Measurements from ENCODE around the gene ANKRD11. TPM values are rescaled to one million over a fixed set of nuclear protein-coding genes. Genes with fewer than 3 reads are reported as not detected.

Gene ANKRD11
- total RNA-seq, 4 donors from 2014 or later: 75.6 to 183 (median 108) TPM

GRCh38 chr16:89417352-89417751, 73.0 kb downstream of the ANKRD11 start:
- intact Hi-C loops (cut with DNase I; ENCODE audit: low total_unique reads): no loop called here
- no peak for DNase-seq (ENCODE audit: low spot score in 2 of 2)
- WGBS, 2 donors: 44 to 52% methylated on average over 7 of the region's 7 CpGs

GRCh38 chr16:89413811-89414585, 76.4 kb downstream of the ANKRD11 start:
- TF ChIP-seq POLR2A (IDR thresholded peaks at IDR 0.05) (no peak), CTCF (IDR thresholded peaks at IDR 0.05) (no peak)
- WGBS, 2 donors: 82 to 84% methylated on average over 20 of the region's 20 CpGs
- no peak for DNase-seq (ENCODE audit: low spot score in 2 of 2)
- intact Hi-C loops (cut with DNase I; ENCODE audit: low total_unique reads): no loop called here
- H3K4me3 ChIP-seq (ENCODE audit: low read depth, poor library complexity, severe bottlenecking): no peak overlapping the region

More at GRCh38 chr16:89417352-89417751, 73.0 kb downstream of the ANKRD11 start:
- H3K4me3 ChIP-seq (ENCODE audit: low read depth, poor library complexity, severe bottlenecking): no peak overlapping the region
- TF ChIP-seq CTCF (IDR thresholded peaks at IDR 0.05) (no peak), POLR2A (IDR thresholded peaks at IDR 0.05) (no peak)

- no peak for DNase-seq (ENCODE audit: low spot score in 2 of 2)
- WGBS, 2 donors: 51 to 65% methylated on average over 4 of the region's 4 CpGs
- TF ChIP-seq POLR2A (IDR thresholded peaks at IDR 0.05) (no peak), CTCF (IDR thresholded peaks at IDR 0.05) (no peak)
- intact Hi-C loops (cut with DNase I; ENCODE audit: low total_unique reads): no loop called here
- H3K4me3 ChIP-seq (ENCODE audit: low read depth, poor library complexity, severe bottlenecking): no peak overlapping the region
Observed at GRCh38 chr16:89412811-89413210, 77.5 kb downstream of the ANKRD11 start.

- H3K4me3 ChIP-seq (ENCODE audit: low read depth, poor library complexity, severe bottlenecking): no peak overlapping the region
- DNase-seq (ENCODE audit: low spot score in 2 of 2): no peak
- 58 to 62% methylated on average over 10 of the region's 10 CpGs for WGBS, 2 donors
- TF ChIP-seq CTCF (IDR thresholded peaks at IDR 0.05) (no peak), POLR2A (IDR thresholded peaks at IDR 0.05) (no peak)
- intact Hi-C loops (cut with DNase I; ENCODE audit: low total_unique reads): no loop called here
Observed at GRCh38 chr16:89411335-89411850, 79.0 kb downstream of the ANKRD11 start.

- intact Hi-C loops (cut with DNase I; ENCODE audit: low total_unique reads): no loop called here
- no peak for TF ChIP-seq POLR2A (IDR thresholded peaks at IDR 0.05)
- TF ChIP-seq CTCF (IDR thresholded peaks at IDR 0.05): no peak
- H3K4me3 ChIP-seq (ENCODE audit: low read depth, poor library complexity, severe bottlenecking): no peak overlapping the region
- DNase-seq (ENCODE audit: low spot score in 2 of 2): peak in 1 of 2 donors; percentile 46
- WGBS, 2 donors: 11 to 13% methylated on average over 11 of the region's 11 CpGs
Observed at GRCh38 chr16:89410794-89411309, 79.5 kb downstream of the ANKRD11 start.
